ENCODE results near the gene EIPR1.
A peak's percentile ranks its signal among the peaks of the same experiment; 100 is the strongest.

Gene EIPR1

GRCh38 chr2:3377612-3378432 lies at the start of gene EIPR1:
Gene EIPR1 (minus strand): TSS chr2:3377818. CDS start chr2:3377689, 129 bp downstream.
- no peak for TF ChIP-seq CTCF (IDR thresholded peaks at IDR 0.05; ENCODE audit: insufficient read depth, missing control alignments)
- FAIRE-seq: no peak

GRCh38 chr2:3427272-3427671 lies 49.7 kb upstream of the EIPR1 start:
- no peak for FAIRE-seq
- TF ChIP-seq CTCF (IDR thresholded peaks at IDR 0.05; ENCODE audit: insufficient read depth, missing control alignments): no peak
- no peak for DNase-seq (ENCODE audit: insufficient read length, low spot score)

More at GRCh38 chr2:3377612-3378432, at the start of gene EIPR1:
- peak; percentile 79 for DNase-seq (ENCODE audit: insufficient read length, low spot score)

- FAIRE-seq (no peak), DNase-seq (ENCODE audit: insufficient read length, low spot score) (no peak)
- no peak for TF ChIP-seq CTCF (IDR thresholded peaks at IDR 0.05; ENCODE audit: insufficient read depth, missing control alignments)
These were observed 49.0 kb upstream of the EIPR1 start for GRCh38 chr2:3426615-3427014.

GRCh38 chr2:3424171-3424795 lies 46.7 kb upstream of the EIPR1 start:
- FAIRE-seq (no peak), DNase-seq (ENCODE audit: insufficient read length, low spot score) (no peak)
- no peak for TF ChIP-seq CTCF (IDR thresholded peaks at IDR 0.05; ENCODE audit: insufficient read depth, missing control alignments)

- peak; percentile 95 for TF ChIP-seq CTCF (IDR thresholded peaks at IDR 0.05; ENCODE audit: insufficient read depth, missing control alignments)
- peak; percentile 62 for DNase-seq (ENCODE audit: insufficient read length, low spot score)
- no peak for FAIRE-seq
These were observed 46.0 kb upstream of the EIPR1 start for GRCh38 chr2:3423492-3424170.

- no peak for FAIRE-seq
These were observed 44.7 kb upstream of the EIPR1 start for GRCh38 chr2:3422161-3422779.

More at GRCh38 chr2:3422161-3422779, 44.7 kb upstream of the EIPR1 start:
- no peak for DNase-seq (ENCODE audit: insufficient read length, low spot score)
- TF ChIP-seq CTCF (IDR thresholded peaks at IDR 0.05; ENCODE audit: insufficient read depth, missing control alignments): no peak

All from D721Med (cell line).